Breast epithelium (tissue), 3 donors: Measurements from ENCODE around the gene SAXO1.

Source experiments
- CTCF ChIP-seq, 3 donors: fragments of 450-650 bp; IDR thresholded peaks; one replicate each; pipeline ENCODE4 v1.5.1; 2016 to 2017; ENCODE audit warnings: antibody characterized with exemption in 3 of 3, mild to moderate bottlenecking in 3 of 3, moderate library complexity in 3 of 3
- POLR2A ChIP-seq: fragments of 450-650 bp; IDR thresholded peaks from one replicate; pipeline ENCODE4 v1.6.1; 2016; ENCODE audit warnings: antibody characterized with exemption, mild to moderate bottlenecking, moderate library complexity
- POLR2AphosphoS5 ChIP-seq, 3 donors: sonication (generic); formaldehyde crosslinking; IDR thresholded peaks; one replicate each; pipeline ENCODE4 v1.6.1; 2017; ENCODE audit warnings: antibody characterized with exemption in 3 of 3

GRCh38 chr9:18893491-18893890 lies 139.5 kb downstream of the SAXO1 start:
- no peak for TF ChIP-seq POLR2A
- no peak for TF ChIP-seq CTCF (IDR thresholded peaks at IDR 0.05)
- TF ChIP-seq POLR2AphosphoS5 (IDR thresholded peaks at IDR 0.05), result no peak
